A549 (cell line): ENCODE results near the gene ZGPAT. TPM values are rescaled to one million over a fixed set of nuclear protein-coding genes. Genes with fewer than 3 reads are reported as not detected.
A peak's percentile ranks its signal among the peaks of the same experiment; 100 is the strongest.

Source experiments
- ATAC-seq, 2 experiments: fragments of 200-7000 bp in 1 of 2; fragments of >200 bp in 1 of 2; cut with Nextera tagmentation in 1 of 2; cut with Tn5 transposase in 1 of 2; 3 replicates each; pipeline versions ENCODE4 v1.8.0 to v1.9.1; 2018 to 2020; ENCODE audit warnings: mild to moderate bottlenecking in 1 of 2, moderate library complexity in 1 of 2
- CTCF ChIA-PET: fragments of 300-600 bp; sonication (Branson Sonifier 250); formaldehyde crosslinking; extraction: SDS; loops from one replicate; lab custom pipeline; 2021; ENCODE audit warnings: antibody characterized with exemption, inconsistent platforms; lab: Yijun Ruan, JAX
- POLR2A ChIA-PET: fragments of 350-600 bp; formaldehyde crosslinking; extraction: SDS; loops from one replicate; lab custom pipeline; 2021; ENCODE audit warnings: antibody characterized with exemption, inconsistent platforms; lab: Yijun Ruan, JAX
- DNase-seq, 2 experiments: peaks; one replicate each; pipeline versions ENCODE4 v3.0.0 to v3.0.0-alpha.2; 2011 to 2016; ENCODE audit warnings: low read depth in 1 of 2, low spot score in 1 of 2
- FAIRE-seq: peaks from 2 replicates; lab custom pipeline; 2011; peaks lifted over from hg19 to GRCh38; lab: Jason Lieb, UNC
- H3K27ac ChIP-seq, 2 experiments: fragments of >200 bp; sonication (Bioruptor Twin); formaldehyde crosslinking; 3 replicates each; pipeline ENCODE4 v1.5.1; 2016 to 2017
- H3K4me1 ChIP-seq: fragments of >200 bp; sonication (Bioruptor Twin); formaldehyde crosslinking; 3 replicates; pipeline ENCODE4 v1.6.1; 2016
- H3K4me2 ChIP-seq: fragments of >200 bp; sonication (Bioruptor Twin); formaldehyde crosslinking; 3 replicates; pipeline ENCODE4 v1.6.1; 2016
- H3K4me3 ChIP-seq: fragments of >200 bp; sonication (Bioruptor Twin); formaldehyde crosslinking; 3 replicates; pipeline ENCODE4 v1.5.1; 2016
- H3K9me3 ChIP-seq: fragments of >200 bp; sonication (Bioruptor Twin); formaldehyde crosslinking; 3 replicates; pipeline ENCODE4 v1.6.1; 2016
- EP300 ChIP-seq, 2 experiments: fragments of >200 bp; sonication (Bioruptor Twin); formaldehyde crosslinking; IDR thresholded peaks; 2 replicates in 1 of 2; 3 replicates in 1 of 2; pipeline ENCODE4 v1.6.1; 2016 to 2017
- HEYL ChIP-seq: fragments of 250-450 bp; sonication (Bioruptor Pico); IDR thresholded peaks from 2 replicates; pipeline ENCODE4 v1.8.0; 2021; ENCODE audit warnings: mild to moderate bottlenecking, moderate library complexity
- HMGXB4 ChIP-seq: fragments of 250-450 bp; sonication (Bioruptor Pico); IDR thresholded peaks from 2 replicates; pipeline ENCODE4 v1.5.0; 2021; ENCODE audit warnings: mild to moderate bottlenecking, moderate library complexity, borderline replicate concordance
- JUN ChIP-seq, 2 experiments: fragments of >200 bp; sonication (Bioruptor Twin); formaldehyde crosslinking; IDR thresholded peaks; 2 replicates in 1 of 2; 3 replicates in 1 of 2; pipeline ENCODE4 v1.6.1; 2016 to 2017
- MAX ChIP-seq: IDR thresholded peaks from 2 replicates; pipeline ENCODE4 v1.6.1; 2012
- NR3C1 ChIP-seq: fragments of >200 bp; sonication (Bioruptor Twin); formaldehyde crosslinking; IDR thresholded peaks from 3 replicates; pipeline ENCODE4 v1.6.1; 2017
- PBX3 ChIP-seq: IDR thresholded peaks from 2 replicates; pipeline ENCODE4 v1.6.1; 2012
- POLR2AphosphoS2 ChIP-seq: conservative IDR thresholded peaks from 2 replicates; pipeline ENCODE4 v1.6.1; 2012; ENCODE audit warnings: low read length, improper control_type of control experiment, inconsistent platforms
- RNF2 ChIP-seq: fragments of 200-600 bp; sonication (generic); IDR thresholded peaks from 2 replicates; pipeline ENCODE4 v1.6.1; 2016; ENCODE audit warnings: low read depth, mild to moderate bottlenecking, antibody characterized with exemption, moderate library complexity, borderline replicate concordance
- TP53 ChIP-seq: fragments of 250-450 bp; sonication (Bioruptor Pico); IDR thresholded peaks from 2 replicates; pipeline ENCODE4 v1.5.0; 2021; ENCODE audit warnings: mild to moderate bottlenecking, moderate library complexity
- ZC3H11A ChIP-seq: fragments of 450-650 bp; IDR thresholded peaks from 2 replicates; pipeline ENCODE4 v1.6.1; 2014; ENCODE audit warnings: antibody characterized with exemption, mild to moderate bottlenecking
- WGBS: methylation state at CpG from one replicate; pipeline ENCODE4 v1.1.6; 2017; ENCODE audit errors: missing lambda C conversion rate; 5-methylcytosine and 5-hydroxymethylcytosine counted together
- polyA plus RNA-seq, 4 experiments: library from polyadenylated mRNA; depleted of rRNA in 3 of 4; stranded (reverse); fragments of >200 nt; fragmentation: RNase III in 1 of 4; extraction: RNeasy Plus Mini Kit Qiagen cat#74134 plus additional on column Dnase treatment in 1 of 4; gene quantifications; 2 replicates in 3 of 4; 3 replicates in 1 of 4; pipeline ENCODE4 v1.2.3, GENCODE V29; 2011 to 2017

Gene ZGPAT
- polyA plus RNA-seq, 2 of the 4 experiments (the other 2 are of a cell fraction): 9.5 to 23.9 TPM

GRCh38 chr20:63690003-63690897, 17.6 kb upstream of the ZGPAT start (continued):
- TF ChIP-seq HMGXB4 (CRISPR knock-in tag) (no peak), ZC3H11A (no peak)

- H3K4me3 ChIP-seq: no peak overlapping the region
- ATAC-seq: peak; percentile 1 to 3; a peak in 2 of 6 replicates
- CTCF ChIA-PET: interaction anchor here (1.1 to 2.8 kb wide), 5 partner anchors 12 to 173 kb away, joined by 4 to 7 read pairs (median 7); partner anchors contain the start of gene TPD52L2
Measured at GRCh38 chr20:63690898-63691710, 16.7 kb upstream of the ZGPAT start.

GRCh38 chr20:63691711-63692435, 16.0 kb upstream of the ZGPAT start:
- H3K4me3 ChIP-seq: no peak overlapping the region
- WGBS: 90% methylated on average over 16 of the region's 21 CpGs
- H3K27ac ChIP-seq: peak overlapping the region in 1 of 2 experiments; percentile 63; a peak in 3 of 6 replicates
- no peak overlapping the region for H3K4me2 ChIP-seq
- TF ChIP-seq MAX (no peak), POLR2AphosphoS2 (no peak), NR3C1 (no peak), EP300 (IDR thresholded peaks at IDR 0.05) (no peak), HEYL (CRISPR knock-in tag) (no peak), RNF2 (no peak), JUN (IDR thresholded peaks at IDR 0.05) (0 out of 5 replicates have a peak, but pooled peaks of 1 of the 2 experiments have one; percentile 24)
- peaks cover 26% of the 10 kb centered on the region for H3K4me1 ChIP-seq
- ATAC-seq: 0 out of 6 replicates have a peak, but pooled peaks of 1 of the 2 experiments have one; percentile 2
- ChIA-PET CTCF (interaction anchor here (0.8 to 2.7 kb wide), 7 partner anchors 10 to 282 kb away, joined by 3 to 7 read pairs (median 5); partner anchors contain the start of genes ARFRP1, TPD52L2 and ZGPAT), POLR2A (interaction anchor here (0.8 to 1.2 kb wide), 3 partner anchors 16 to 173 kb away, joined by 3 to 4 read pairs (median 4); partner anchors contain the start of genes ARFRP1, TPD52L2 and ZGPAT)
- H3K9me3 ChIP-seq: no peaks in the 10 kb centered on the region
- no peak for FAIRE-seq
- no peak for DNase-seq

More at GRCh38 chr20:63690898-63691710, 16.7 kb upstream of the ZGPAT start:
- peak; percentile 14 for TF ChIP-seq PBX3
- TF ChIP-seq JUN (IDR thresholded peaks at IDR 0.05): peak in 1 of 2 experiments; percentile 24; a peak in 1 of 5 replicates
- TF ChIP-seq TP53 (CRISPR knock-in tag): no peak
- TF ChIP-seq NR3C1: no peak
- no peak for FAIRE-seq
- Histone ChIP-seq H3K27ac (peak overlapping the region; percentile 10 to 63; a peak in 3 of 6 replicates), H3K4me2 (no peak overlapping the region), H3K4me1 (peaks cover 34% of the 10 kb centered on the region), H3K9me3 (no peaks in the 10 kb centered on the region)
- 71% methylated on average over 15 of the region's 24 CpGs for WGBS
- POLR2A ChIA-PET: interaction anchor here (1.2 kb wide), 1 partner anchor 17 kb away, joined by 4 read pairs; the partner anchor contains the start of genes ARFRP1 and ZGPAT
- DNase-seq: no peak
